Hematopoietic multipotent progenitor cell (in vitro differentiated cells): ENCODE data around the gene KRTAP5-6. TPM values are rescaled to one million over a fixed set of nuclear protein-coding genes. Genes with fewer than 3 reads are reported as not detected.

Experiments used
- DNase-seq, 3 donors: peaks; one replicate each; pipeline ENCODE4 v3.0.0-alpha.2; 2011 to 2015; ENCODE audit warnings: low read depth in 2 of 3, low spot score in 2 of 3
- total RNA-seq: library from RNA; depleted of rRNA; stranded (reverse); fragments of >200 nt; gene quantifications from one replicate; pipeline ENCODE4 v1.2.3, GENCODE V29; 2012

The KRTAP5-6 gene
- total RNA-seq, 1 donor: not detected

DNA sequence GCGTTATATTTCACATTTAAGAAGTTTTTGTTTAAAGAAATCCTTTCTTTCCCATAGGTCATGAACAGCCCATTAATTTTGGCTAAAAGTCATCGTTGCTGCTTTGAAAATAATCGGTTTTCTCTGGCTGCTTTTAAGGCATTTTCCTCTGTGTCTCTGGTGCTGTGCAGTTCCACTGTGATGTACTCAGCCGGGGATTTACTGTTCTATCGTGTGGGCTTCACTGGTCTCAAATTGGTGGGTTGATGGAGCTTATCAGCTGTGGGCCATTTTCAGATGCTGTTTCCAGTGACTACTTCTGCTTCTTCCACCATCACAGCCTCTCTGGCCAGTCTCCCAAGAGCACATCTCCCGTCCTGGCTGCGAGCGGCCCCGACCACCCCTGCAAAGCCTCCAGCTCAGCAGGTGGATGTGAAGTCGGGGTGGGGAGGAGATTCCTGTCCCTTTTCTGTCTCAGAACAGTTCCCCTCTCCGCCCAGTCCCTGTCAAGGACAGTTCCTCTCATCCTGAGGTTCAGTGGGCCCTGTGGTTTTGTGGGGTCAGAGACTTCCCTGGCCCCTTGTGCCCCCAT lies 33.1 kb downstream of the KRTAP5-6 start:
- no peak for DNase-seq

DNA sequence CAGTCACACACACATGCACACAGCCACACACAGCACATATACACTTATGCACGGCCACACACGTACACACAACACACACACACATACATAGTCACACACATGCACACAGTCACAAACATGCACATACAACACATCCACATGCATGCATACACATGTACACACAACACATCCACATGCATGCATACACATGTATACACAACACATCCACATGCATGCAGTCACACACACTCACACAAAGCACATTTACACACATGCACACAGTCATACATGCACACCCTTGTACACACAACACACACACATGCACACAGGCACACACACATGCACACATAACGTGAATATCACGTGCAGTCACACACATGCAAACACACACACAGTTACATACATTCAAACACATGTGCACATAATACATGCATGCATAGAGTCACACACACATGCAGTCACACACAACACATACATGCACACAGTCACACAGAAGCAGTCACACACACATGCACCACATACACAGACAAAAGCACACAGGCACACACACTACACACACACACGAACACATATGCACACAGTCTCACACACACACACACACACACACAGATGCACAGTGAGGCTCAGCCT lies 34.6 kb downstream of the KRTAP5-6 start:
- DNase-seq: no peak

DNA sequence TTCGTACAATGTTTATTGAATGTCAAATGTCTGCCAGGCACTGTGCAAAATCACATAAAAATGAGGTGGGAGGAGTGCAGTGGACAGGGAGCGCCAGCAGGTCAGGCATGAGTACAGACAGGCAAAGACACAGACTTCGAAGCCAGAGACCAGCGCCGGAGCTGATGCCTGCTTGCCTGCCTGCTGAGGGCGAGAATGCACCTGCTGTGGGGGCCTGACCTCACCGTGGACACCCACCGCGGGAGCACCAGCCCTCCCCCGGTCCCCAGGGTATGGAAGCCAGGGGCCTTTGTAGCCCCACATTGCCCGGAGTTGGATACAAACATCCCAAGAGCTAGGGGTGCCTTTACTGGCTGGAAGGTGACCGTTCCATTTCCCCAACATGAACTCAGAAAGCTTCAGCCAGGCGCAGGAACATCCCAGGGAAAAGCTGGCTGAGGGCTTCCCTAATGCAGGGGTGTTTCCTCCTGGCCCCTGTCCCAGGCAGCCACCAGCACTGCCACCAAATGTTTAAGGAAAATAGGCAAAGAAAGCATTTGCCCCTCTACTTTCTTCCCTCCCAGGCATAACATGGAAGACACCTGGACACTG lies 35.5 kb downstream of the KRTAP5-6 start:
- DNase-seq: no peak

DNA sequence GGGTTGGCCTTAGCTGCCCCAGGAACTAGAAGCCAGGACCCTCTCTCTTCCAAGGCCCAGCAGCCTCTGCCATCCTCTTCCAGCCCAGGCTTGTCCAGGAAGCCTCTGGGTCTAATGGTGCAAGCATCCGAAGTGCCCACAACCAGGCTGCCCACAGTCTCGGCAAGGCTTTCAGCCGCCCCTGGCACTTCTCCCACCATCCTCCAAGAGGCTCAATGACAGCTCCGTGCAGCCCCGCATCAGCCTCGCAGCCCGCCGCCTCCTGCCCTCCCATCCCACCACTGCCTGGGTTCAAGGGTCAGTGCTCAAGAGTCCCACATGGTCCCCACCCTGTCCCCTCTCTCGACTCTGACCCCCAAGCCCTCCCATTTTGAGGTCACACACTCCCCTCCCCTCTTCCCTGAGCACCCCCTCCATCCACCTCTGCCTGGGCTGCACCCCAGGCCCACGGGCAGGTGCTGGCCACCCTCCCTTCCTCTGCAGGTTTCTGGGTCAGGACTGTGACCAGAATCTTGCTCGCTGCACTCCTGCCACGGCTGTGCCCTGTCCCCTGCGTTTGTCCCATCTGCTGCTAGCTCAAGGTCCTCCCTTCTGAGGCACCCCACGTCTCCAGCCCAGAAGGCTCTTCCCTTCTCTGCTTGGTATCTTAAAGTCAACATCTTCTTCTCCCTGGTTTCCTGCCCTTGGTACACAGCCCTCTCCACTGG lies 36.2 kb downstream of the KRTAP5-6 start:
- no peak for DNase-seq

DNA sequence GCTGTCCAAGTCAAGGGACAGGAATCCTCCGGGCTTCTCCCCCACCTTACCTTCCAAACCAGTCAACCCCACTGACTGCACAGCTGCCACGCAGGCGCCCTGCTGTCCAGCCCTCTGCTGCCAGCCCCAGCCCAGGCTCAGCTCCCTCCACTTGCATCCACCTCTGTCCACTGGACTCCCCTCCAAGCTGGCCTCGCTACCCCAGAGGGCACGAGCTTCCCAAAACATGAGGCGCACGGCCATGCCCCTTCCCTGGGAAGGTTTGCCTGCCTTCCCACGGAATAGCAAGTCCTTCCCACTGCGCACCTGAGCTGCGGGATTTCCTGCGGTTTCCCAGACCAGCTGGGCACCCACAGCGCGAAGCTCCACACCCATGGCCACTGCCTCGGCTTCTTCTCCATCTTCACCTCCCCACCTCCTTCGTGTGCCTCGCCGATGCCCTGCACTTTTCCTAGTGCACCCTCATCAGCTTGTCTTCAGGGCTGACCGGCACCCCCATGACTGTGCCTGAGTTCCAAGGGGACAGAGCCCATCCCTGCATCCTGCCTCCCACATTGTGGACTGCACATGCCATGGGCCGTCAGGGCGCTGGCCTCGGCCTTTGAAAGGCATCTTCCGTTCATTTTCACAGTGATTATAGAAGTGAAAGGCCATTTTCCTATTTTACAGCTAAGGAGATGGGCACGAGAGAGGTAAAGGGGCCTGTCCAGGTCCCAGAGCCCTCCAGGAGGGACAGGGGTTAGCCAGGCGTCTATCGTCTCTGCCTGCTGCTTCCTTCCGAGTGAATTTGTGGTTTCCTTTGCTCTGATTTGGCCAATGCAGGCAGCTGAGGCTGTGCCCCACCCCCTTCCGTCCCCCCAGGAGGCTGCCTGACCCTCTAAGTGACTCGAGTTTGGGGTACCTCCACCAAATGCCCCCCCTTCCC lies 37.0 kb downstream of the KRTAP5-6 start:
- DNase-seq: peak in 2 of 3 donors; percentile 26 to 57

DNA sequence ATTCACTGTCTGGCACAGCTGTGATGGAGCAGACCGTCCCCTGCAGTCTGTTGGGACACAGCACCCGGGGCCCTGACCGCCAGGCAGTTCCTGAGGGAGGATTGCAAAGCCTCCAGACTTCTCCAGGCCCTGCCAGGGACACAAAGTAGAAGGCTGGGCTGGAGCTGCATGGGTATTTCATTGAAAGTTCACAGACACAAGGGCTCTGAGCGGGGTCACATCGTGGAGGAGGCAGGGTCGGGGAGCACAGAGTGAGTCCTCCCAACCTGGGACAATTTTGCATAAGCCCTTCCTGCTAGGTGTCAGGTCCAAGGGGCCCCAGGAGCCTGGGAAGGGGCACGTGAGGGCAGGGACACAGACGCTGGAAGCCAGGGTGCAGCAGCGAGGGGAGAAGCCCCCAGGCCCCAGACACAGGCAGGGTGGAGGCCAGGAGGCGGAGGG lies 37.7 kb downstream of the KRTAP5-6 start:
- no peak for DNase-seq

DNA sequence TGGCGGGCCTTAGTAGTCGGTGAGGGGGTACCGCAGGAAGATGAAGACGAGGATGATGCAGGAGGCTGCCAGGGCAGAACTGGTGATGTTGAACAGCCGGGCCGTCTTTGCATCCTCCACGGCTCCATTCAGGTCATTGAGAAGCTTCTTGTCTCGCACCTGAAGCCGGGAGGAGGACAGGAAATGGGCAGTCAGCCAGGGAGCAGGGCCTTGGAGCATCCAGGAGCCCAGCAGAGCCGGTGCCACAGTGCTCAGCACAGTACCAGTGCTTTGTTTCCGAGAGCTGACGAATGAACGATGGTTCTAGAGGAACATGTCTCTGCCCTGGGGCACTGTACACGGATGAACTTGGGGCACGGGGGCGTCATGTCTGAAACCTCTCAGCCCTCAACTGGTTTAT lies 38.3 kb downstream of the KRTAP5-6 start:
- DNase-seq: no peak

DNA sequence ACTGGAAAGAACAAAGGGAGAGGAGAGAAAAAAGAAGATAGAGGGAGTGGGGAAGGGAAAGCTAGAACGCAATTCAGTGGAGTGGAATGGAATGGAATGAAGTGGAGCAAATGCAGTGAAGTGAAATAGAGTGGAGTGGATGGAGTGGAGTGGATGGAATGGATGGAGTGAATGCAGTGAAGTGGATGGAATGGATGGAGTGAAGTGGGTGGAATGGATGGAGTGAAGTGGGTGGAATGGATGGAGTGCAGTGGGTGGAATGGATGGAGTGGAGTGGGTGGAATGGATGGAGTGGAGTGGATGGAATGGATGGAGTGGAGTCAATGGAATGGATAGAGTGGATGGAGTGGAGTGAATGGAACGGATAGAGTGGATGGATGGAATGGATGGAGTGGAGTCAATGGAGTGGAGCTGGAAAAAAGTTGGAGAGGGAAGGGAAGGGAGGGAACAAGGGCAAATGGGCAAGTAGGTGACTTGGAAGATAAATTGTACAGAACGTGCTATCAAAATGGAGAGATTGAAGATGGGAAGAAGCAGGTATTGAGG lies 39.5 kb downstream of the KRTAP5-6 start:
- DNase-seq: no peak

DNA sequence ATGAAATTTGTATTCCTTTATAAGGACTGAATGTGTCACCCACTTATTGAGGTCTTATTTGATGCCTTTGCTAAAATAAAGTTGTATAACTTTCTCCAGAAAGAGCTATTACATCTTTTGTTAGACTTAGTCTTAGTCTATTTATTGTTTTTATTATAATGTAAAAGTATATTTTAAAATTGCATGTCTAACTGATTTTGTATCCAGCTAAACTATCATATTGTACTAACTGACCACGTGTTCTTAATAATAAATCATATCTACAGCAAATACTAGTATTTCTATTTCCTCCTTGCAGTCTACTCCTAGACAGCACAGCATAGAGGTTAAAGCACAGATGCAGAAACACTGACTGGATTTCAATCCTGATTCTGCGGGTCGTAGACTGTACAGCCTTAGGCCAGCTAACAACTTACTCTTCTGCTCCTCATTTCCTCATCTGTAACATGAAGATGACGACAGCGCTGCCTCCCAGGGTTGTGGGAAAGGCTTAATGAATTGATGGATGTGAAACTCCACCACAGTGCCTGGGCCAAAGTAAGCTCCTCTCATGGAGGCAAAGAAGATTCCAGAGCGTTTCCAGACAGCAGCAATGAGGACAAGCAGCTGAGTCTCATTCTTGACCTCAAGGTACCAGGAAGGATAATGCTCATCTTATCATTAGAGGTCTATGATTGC lies 40.2 kb downstream of the KRTAP5-6 start:
- no peak for DNase-seq

DNA sequence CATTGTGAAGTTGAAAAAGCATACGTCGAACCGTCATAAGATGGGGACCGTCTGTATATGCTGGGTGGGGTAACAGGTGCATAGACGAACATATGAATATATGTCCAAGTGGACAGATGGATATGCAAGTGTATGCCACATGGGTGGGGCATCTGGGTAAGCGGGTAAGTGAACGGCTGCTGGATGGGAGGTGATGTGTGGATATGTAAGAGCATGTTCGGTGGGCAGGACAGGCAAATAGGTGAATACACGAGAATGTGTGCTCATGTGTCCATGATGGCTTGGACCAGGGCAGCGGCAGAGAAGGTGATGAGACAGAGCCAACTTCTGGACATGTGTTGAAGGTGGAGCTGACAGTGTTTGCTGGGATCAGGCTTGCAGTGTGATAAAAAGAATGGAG lies 41.4 kb downstream of the KRTAP5-6 start:
- DNase-seq: no peak

DNA sequence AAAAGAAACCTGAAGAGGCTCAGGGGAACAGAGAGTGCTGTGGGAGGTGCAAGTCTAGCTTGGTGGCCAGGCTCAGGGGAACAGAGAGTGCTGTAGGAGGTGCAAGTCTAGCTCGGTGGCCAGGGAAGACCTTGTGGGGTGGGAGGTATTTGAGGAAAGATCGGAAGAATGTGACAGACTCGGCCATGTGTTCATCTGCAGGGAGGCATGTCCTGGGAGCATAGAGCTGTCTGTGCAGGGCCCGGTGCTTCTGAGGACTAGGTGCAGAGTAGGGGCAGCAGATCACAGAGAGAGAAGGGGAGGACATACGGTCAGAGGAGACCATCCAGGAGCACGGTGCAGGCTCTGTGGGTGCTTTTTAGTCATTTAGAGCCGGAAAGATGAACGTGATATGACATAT lies 42.6 kb downstream of the KRTAP5-6 start:
- DNase-seq: no peak

DNA sequence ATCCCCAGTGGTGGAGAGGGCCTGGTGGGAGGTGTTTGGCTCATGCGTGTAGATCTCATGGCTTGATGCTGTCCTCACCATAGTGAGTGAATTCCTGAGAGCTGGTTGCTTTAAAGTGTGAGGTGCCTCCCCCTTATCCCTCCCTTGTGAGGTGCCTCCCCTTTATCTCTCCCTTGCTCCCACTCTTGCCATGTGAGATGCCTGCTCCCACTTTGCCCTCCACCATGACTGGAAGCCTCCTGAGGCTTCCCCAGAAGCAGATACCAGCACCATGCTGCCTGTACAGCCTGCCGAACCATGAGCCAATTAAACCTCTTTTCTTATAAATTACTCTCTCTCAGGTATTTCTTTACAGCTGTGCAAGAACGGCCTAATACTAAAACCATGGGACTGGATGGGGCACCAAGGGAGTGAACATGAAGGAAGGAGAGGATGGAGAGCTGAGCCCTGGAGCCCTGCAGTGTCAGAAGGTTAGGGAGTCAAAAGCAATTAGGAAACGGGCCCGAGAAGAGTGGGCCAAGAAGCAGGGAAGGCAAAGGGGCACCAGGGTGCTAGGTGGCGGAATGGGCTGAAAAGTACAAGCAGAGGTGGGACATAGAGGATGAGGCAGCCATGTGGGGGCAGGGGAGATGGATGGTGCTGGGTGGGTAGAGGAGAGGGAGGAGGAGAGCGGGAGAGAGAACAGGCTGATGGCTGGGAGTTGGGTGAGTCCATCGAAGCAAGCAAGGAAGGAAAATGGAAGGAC lies 44.0 kb downstream of the KRTAP5-6 start:
- no peak for DNase-seq

DNA sequence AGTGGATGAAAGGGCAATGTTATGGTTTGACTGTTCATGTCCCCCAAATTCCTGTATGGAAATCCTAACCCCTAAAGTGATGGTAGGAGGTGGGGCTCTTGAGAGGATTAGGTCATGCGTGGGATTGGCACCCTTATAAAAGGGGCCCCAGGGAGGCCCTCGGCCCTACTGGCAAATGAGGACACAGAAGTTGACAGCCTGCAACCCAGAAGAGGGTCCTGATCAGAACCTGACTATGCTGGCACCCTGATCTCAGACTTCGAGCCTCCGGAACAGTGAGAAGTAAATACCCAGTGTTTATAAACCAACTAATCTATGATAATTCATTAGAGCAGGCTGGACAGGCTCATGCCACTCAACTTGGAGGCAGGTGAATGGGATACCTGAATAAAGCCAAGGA lies 44.7 kb downstream of the KRTAP5-6 start:
- no peak for DNase-seq

DNA sequence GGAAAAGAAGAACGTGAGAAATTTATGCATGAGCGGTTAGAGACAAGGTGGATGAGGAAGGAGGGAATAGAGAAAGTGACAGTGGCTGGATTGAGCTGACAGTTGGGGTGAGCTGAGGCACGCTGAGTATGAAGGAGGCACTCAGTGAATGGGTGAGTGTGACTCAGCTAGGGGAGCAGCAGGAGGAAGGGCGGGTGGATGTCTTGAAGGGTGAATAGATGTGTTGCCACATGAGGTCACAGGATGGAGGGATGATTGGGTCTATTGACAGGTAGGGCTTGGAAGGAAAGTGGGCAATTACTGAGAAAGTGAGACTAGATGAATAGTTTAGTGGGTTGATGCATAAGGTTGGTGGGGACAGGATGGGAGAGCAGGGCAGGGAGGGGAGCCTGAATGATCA lies 45.4 kb downstream of the KRTAP5-6 start:
- no peak for DNase-seq

DNA sequence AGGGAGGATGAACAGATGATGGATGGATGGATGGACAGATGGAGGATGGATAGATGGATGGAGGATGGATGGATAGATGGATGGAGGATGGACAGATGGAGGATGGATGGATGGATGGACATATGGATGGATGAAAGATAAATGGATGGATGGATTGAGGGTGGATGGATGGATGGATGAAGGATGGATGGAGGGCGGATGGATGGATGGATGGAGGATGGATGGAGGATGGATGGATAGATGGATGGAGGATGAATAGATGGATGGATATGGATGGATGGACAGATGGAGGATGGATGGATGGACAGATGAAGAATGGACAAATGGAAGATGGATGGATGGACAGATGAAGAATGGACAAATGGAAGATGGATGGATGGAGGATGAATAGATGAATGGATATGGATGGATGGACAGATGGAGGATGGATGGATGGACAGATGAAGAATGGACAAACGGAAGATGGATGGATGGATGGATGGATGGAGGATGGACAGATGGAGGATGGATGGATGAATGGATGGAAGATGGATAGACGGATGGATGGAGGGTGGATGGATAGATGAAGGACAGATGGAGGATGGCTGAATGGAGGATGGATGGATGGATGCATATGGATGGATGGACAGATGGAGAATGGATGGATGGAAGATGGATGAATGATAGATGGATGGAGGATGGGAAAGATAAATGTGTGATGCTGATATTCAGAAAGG lies 46.0 kb downstream of the KRTAP5-6 start:
- DNase-seq: no peak

DNA sequence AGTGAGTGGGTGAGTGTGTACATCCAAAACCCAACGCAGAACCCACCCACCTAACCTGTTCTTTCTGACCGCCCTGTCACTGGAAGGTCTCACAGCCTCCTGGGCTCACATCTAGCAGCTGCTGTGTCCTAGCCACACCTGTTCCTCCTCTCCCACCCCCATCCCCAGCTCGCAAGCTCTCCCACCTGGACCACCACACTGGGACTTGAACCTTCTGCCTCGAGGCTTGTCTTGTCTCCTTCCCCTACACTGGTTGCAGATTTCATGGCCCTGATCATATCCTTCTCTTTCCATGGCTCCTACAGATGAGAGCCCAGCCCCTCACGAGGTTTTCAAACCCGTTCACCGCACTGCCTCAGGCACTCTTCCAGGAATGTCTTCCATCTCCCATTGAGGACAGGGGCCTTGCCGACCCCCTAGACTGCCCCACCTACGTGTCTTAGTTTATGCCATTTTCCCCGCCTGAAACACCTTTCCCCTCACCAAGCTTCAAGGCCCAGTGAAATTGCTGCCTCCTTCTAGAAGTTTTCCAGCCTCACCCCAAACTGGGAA lies 46.7 kb downstream of the KRTAP5-6 start:
- no peak for DNase-seq

DNA sequence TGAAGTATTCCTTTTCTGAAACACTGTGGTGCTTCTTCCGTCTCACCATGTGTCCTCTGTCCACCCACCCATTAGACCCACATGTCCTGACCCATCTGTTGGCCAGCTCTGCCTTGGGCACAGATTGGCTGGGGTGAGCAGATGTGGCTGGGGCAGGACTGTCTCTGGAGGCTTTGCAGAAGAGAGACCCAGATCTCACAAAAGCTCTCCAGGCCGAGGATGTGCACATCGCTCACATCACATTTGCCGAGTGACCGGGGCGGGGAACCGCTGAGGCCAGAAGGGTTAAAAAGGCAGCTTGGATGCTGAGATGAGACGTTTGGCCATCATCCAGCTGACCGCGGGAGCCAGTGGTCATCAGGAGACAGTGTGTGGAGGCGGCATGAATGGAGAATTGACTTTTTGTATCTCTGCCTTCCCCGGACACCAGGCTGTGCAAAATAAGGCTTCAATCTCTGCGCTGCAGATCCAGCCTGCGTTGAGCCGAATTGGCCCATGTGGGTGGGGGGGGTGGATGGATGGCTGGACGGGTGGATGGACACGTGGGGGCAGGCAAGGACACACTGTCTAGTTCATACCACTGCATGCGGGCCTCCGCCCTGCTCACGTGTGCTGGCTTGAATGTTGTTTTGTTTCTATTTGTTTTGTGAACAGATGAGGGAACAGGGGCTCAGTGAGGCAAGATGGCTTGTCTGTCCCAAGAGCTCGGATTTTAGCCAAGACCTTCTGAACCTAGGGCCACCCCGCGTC lies 47.3 kb downstream of the KRTAP5-6 start:
- no peak for DNase-seq
